Stimulated activated memory B cell treated with anti-CD40 and anti-IgM and Interleukin-4, amounts not matched to agents 10 μg/mL and 1 μg/mL and 100 μg/mL, for 72 hours (primary cell): ENCODE measurements around the gene PCDHGA5.
"Not testable (repeated sequence)": the region's sequence is repeated elsewhere in the genome, so short reads cannot be mapped to it uniquely, and the experiment has no call there.

Experiments used
- ATAC-seq: fragments of 150-1000 bp; cut with Tn5 transposase; 2 replicates; pipeline ENCODE4 v1.10.0; 2021
- H3K27ac Mint-ChIP-seq: one replicate; pipeline ENCODE4 v1.8.0; 2022; ENCODE audit warnings: mild to moderate bottlenecking, mixed read lengths
- H3K27me3 Mint-ChIP-seq: one replicate; pipeline ENCODE4 v1.8.0; 2022; ENCODE audit warnings: mixed read lengths
- H3K36me3 Mint-ChIP-seq: one replicate; pipeline ENCODE4 v1.8.0; 2022; ENCODE audit warnings: mixed read lengths
- H3K4me1 Mint-ChIP-seq: one replicate; pipeline ENCODE4 v1.8.0; 2022; ENCODE audit warnings: mixed read lengths
- H3K4me3 Mint-ChIP-seq: one replicate; pipeline ENCODE4 v1.8.0; 2022; ENCODE audit warnings: mild to moderate bottlenecking, moderate library complexity, mixed read lengths
- H3K9me3 Mint-ChIP-seq: one replicate; pipeline ENCODE4 v1.8.0; 2022; ENCODE audit warnings: mixed read lengths

Gene PCDHGA5

DNA sequence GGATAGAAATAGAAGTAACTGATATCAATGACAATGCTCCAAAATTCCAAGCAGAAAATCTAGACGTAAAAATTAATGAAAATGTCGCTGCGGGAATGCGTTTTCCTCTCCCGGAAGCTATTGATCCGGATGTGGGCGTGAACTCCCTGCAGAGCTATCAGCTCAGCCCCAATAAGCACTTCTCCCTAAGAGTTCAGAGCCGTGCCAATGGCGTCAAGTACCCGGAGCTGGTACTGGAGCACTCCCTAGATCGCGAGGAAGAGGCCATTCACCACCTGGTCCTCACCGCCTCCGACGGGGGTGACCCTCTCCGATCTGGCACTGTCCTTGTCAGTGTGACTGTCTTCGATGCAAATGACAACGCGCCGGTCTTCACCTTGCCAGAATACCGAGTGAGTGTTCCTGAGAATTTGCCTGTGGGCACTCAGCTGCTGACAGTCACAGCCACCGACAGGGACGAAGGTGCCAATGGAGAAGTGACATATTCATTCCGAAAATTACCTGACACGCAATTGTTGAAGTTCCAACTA is 49.6 kb downstream of the PCDHGA5 start:
- Mint-ChIP-seq H3K36me3 (peaks cover 12% of the 10 kb centered on the region), H3K9me3 (peaks cover 14% of the 10 kb centered on the region), H3K27me3 (peaks cover 76% of the 10 kb centered on the region), H3K4me1 (peaks cover 25% of the 10 kb centered on the region), H3K27ac (peak overlapping the region; percentile 47), H3K4me3 (peak overlapping the region; percentile 83)
- ATAC-seq: no peak

DNA sequence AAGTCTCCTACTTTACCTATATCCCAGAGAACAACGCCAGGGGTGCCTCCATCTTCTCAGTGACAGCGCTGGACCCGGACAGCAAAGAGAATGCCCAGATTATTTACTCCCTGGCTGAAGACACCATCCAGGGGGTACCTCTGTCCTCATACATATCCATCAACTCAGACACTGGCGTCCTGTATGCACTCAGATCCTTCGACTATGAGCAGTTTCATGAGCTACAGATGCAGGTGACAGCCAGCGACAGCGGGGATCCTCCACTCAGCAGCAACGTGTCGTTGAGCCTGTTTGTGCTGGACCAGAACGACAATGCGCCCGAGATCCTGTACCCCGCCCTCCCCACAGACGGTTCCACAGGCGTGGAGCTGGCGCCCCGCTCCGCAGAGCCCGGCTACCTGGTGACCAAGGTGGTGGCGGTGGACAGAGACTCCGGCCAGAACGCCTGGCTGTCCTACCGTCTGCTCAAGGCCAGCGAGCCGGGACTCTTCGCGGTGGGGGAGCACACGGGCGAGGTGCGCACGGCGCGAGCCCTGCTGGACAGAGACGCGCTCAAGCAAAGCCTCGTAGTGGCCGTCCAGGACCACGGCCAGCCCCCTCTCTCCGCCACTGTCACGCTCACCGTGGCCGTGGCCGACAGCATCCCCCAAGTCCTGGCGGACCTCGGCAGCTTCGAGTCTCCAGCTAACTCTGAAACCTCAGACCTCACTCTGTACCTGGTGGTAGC is 50.7 kb downstream of the PCDHGA5 start:
- H3K9me3 Mint-ChIP-seq: peaks cover 11% of the 10 kb centered on the region
- peaks cover 25% of the 10 kb centered on the region for H3K4me1 Mint-ChIP-seq
- peak overlapping the region; percentile 47 for H3K4me3 Mint-ChIP-seq
- H3K27ac Mint-ChIP-seq, ATAC-seq: not testable (repeated sequence)
- peaks cover 12% of the 10 kb centered on the region for H3K36me3 Mint-ChIP-seq
- peaks cover 70% of the 10 kb centered on the region for H3K27me3 Mint-ChIP-seq

DNA sequence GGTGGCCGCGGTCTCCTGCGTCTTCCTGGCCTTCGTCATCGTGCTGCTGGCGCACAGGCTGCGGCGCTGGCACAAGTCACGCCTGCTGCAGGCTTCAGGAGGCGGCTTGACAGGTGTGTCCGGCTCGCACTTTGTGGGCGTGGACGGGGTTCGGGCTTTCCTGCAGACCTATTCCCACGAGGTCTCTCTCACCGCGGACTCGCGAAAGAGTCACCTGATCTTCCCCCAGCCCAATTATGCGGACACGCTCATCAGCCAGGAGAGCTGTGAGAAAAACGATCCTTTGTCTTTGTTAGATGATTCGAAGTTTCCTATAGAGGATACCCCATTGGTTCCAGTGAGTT is 51.3 kb downstream of the PCDHGA5 start:
- peak overlapping the region; percentile 47 for H3K4me3 Mint-ChIP-seq
- peaks cover 64% of the 10 kb centered on the region for H3K27me3 Mint-ChIP-seq
- H3K4me1 Mint-ChIP-seq: peaks cover 25% of the 10 kb centered on the region
- ATAC-seq, H3K36me3 Mint-ChIP-seq, H3K9me3 Mint-ChIP-seq, H3K27ac Mint-ChIP-seq: not testable (repeated sequence)
